HepG2 (cell line): ENCODE measurements around the gene ATP10A. TPM values are rescaled to one million over a fixed set of nuclear protein-coding genes. Genes with fewer than 3 reads are reported as not detected.

Experiments
- ATAC-seq: fragments of 200-7000 bp; cut with Tn5 transposase; 3 replicates; pipeline ENCODE4 v1.9.1; 2020; ENCODE audit warnings: mild to moderate bottlenecking, moderate library complexity
- BruUV-seq: library from RNA; stranded (reverse); fragments of 400-500 nt; replicated peaks from 2 replicates; lab custom pipeline; 2021; lab: Mats Ljungman, UMichigan
- CTCF ChIA-PET: fragments of 300-600 bp; formaldehyde crosslinking; extraction: SDS; loops from one replicate; lab custom pipeline; 2021; ENCODE audit warnings: low total read pairs, inconsistent platforms, low intra/inter-chr PET ratio; lab: Yijun Ruan, JAX
- POLR2A ChIA-PET: fragments of 350-600 bp; sonication (Branson Sonifier 250); formaldehyde crosslinking; loops from one replicate; lab custom pipeline; 2020; ENCODE audit warnings: antibody characterized with exemption, inconsistent platforms; lab: Yijun Ruan, JAX
- DNase-seq: peaks from one replicate; pipeline ENCODE4 v3.0.0-alpha.2; 2015; ENCODE audit warnings: low spot score
- FAIRE-seq: peaks from 3 replicates; lab custom pipeline; 2011; peaks lifted over from hg19 to GRCh38; lab: Jason Lieb, UNC
- H2AFZ ChIP-seq: one replicate; pipeline ENCODE4 v1.6.1; 2011; ENCODE audit warnings: low read length, inconsistent platforms
- H3K27ac ChIP-seq: fragments of 300-600 bp; 3 replicates; pipeline ENCODE4 v1.8.0; 2011; ENCODE audit warnings: mixed run types, mild to moderate bottlenecking, mixed read lengths, low read length, inconsistent platforms; ENCODE audit not compliant: insufficient read depth; ENCODE audit errors: extremely low read length
- H3K27me3 ChIP-seq, 2 experiments: fragments of 200-600 bp in 1 of 2; 2 replicates in 1 of 2; 3 replicates in 1 of 2; pipeline versions ENCODE4 v1.6.0 to v1.8.0; 2011; ENCODE audit warnings: low read length in 2 of 2, mild to moderate bottlenecking in 2 of 2, moderate library complexity in 2 of 2, inconsistent platforms in 1 of 2; ENCODE audit not compliant: insufficient read depth in 2 of 2, control insufficient read depth in 1 of 2
- H3K36me3 ChIP-seq, 2 experiments: fragments of 200-600 bp in 1 of 2; replicated peaks in 1 of 2; 2 replicates in 1 of 2; 3 replicates in 1 of 2; pipeline versions ENCODE4 v1.5.1 to v1.8.0; 2011; ENCODE audit warnings: low read length in 2 of 2, inconsistent platforms in 1 of 2; ENCODE audit not compliant: insufficient read depth in 2 of 2, control insufficient read depth in 1 of 2
- H3K4me1 ChIP-seq: 2 replicates; pipeline ENCODE4 v1.5.1; 2012; ENCODE audit warnings: low read length, inconsistent platforms; ENCODE audit not compliant: insufficient read depth
- H3K4me2 ChIP-seq: 2 replicates; pipeline ENCODE4 v1.6.0; 2011; ENCODE audit warnings: low read depth, low read length, inconsistent platforms
- H3K4me3 ChIP-seq, 3 experiments: fragments of 200-600 bp in 1 of 3; sonication (generic), shearing (Covaris generic) in 1 of 3; replicated peaks in 1 of 3; 2 replicates each; pipeline ENCODE4 v1.5.1; 2011 to 2016; ENCODE audit warnings: low read length in 3 of 3, inconsistent platforms in 2 of 3, low read depth in 2 of 3, mild to moderate bottlenecking in 2 of 3, control low read depth in 1 of 3, mixed read lengths in 1 of 3; ENCODE audit not compliant: insufficient read depth in 1 of 3
- H3K79me2 ChIP-seq: one replicate; pipeline ENCODE4 v1.6.1; 2011; ENCODE audit warnings: low read length, inconsistent platforms; ENCODE audit not compliant: insufficient read depth
- H3K9ac ChIP-seq: 2 replicates; pipeline ENCODE4 v1.6.0; 2011; ENCODE audit warnings: mild to moderate bottlenecking, low read depth, low read length, inconsistent platforms; ENCODE audit not compliant: insufficient read depth
- H3K9me3 ChIP-seq: 2 replicates; pipeline ENCODE4 v1.5.1; 2012; ENCODE audit warnings: mild to moderate bottlenecking, low read length
- H4K20me1 ChIP-seq: 2 replicates; pipeline ENCODE4 v1.6.0; 2011; ENCODE audit warnings: inconsistent platforms, mild to moderate bottlenecking, low read length, moderate library complexity; ENCODE audit not compliant: insufficient read depth
- CBX2 ChIP-seq, 2 experiments: fragments of 200-600 bp in 1 of 2; sonication (generic); formaldehyde crosslinking in 1 of 2; IDR thresholded peaks; 2 replicates each; pipeline versions ENCODE4 v1.7.0 to v1.8.1; 2018 to 2022; ENCODE audit warnings: low read depth in 2 of 2, low read length in 1 of 2, mild to moderate bottlenecking in 1 of 2, missing genetic modification reagents in 1 of 2
- GMEB1 ChIP-seq: sonication (generic); formaldehyde crosslinking; IDR thresholded peaks from 2 replicates; pipeline ENCODE4 v1.5.1; 2020; ENCODE audit warnings: missing genetic modification reagents, mild to moderate bottlenecking, borderline replicate concordance
- NPAS2 ChIP-seq: sonication (generic); formaldehyde crosslinking; IDR thresholded peaks from 2 replicates; pipeline ENCODE4 v1.8.0; 2022; ENCODE audit warnings: mild to moderate bottlenecking, missing genetic modification reagents, borderline replicate concordance
- RELA ChIP-seq: sonication (generic); formaldehyde crosslinking; IDR thresholded peaks from 2 replicates; pipeline ENCODE4 v1.4.0; 2020; ENCODE audit warnings: missing genetic modification reagents
- WGBS: methylation state at CpG from one replicate; pipeline ENCODE4 v1.1.6; 2017; ENCODE audit warnings: low lambda C conversion rate; 5-methylcytosine and 5-hydroxymethylcytosine counted together
- in situ Hi-C: cut with HindIII; loops from 2 replicates; pipeline ENCODE4 v1.10.0; 2017; ENCODE audit warnings: low pct_unique_long_range_greater_than_20kb; ENCODE audit not compliant: extremely low pct_ligation_motif_present
- intact Hi-C: fragments of 100-400 bp; cut with micrococcal nuclease; formaldehyde crosslinking; loops from one replicate; pipeline ENCODE4 v1.10.0; 2022; ENCODE audit not compliant: unreplicated experiment
- polyA plus RNA-seq, 8 experiments: library from polyadenylated mRNA; depleted of rRNA in 3 of 8; stranded (reverse) in 7 of 8; unstranded in 1 of 8; fragments of >200 nt; fragmentation: Illumina TruSeq in 4 of 8; extraction: Trizol in 4 of 8; gene quantifications; 2 replicates each; pipeline versions ENCODE4 v1.2.1 to v1.2.3, GENCODE V29; 2011 to 2016; ENCODE audit warnings: low read depth in 4 of 8, missing spikeins in 1 of 8, mixed read lengths in 1 of 8; ENCODE audit not compliant: insufficient read depth in 1 of 8
- total RNA-seq, 5 experiments: library from RNA; depleted of rRNA; stranded (reverse); fragments of >200 nt; fragmentation: Illumina TruSeq; extraction: Trizol; gene quantifications; 2 replicates each; pipeline ENCODE4 v1.2.3, GENCODE V29; 2016; ENCODE audit warnings: low read depth in 1 of 5
- TF ChIP-seq, protein P1 (sequence below): sonication (generic); formaldehyde crosslinking; IDR thresholded peaks from 2 replicates; pipeline ENCODE4 v1.9.0; 2021; ENCODE audit warnings: missing genetic modification reagents, mild to moderate bottlenecking, borderline replicate concordance
- TF ChIP-seq, protein P2 (sequence below): sonication (generic); formaldehyde crosslinking; IDR thresholded peaks from 2 replicates; pipeline ENCODE4 v1.5.1; 2020; ENCODE audit warnings: mild to moderate bottlenecking, missing genetic modification reagents, borderline replicate concordance
- TF ChIP-seq, protein P3 (sequence below): sonication (generic); formaldehyde crosslinking; IDR thresholded peaks from 2 replicates; pipeline ENCODE4 v1.8.0; 2022; ENCODE audit warnings: mild to moderate bottlenecking, missing genetic modification reagents, moderate library complexity

The ATP10A gene
- total and polyA plus RNA-seq, 2 of the 13 experiments (the other 11 are each of a cell fraction or from before 2014, with no cell fraction given), result 0.58 to 4.2 TPM

GRCh38 chr15:25678500-25678855 lies 184.6 kb downstream of the ATP10A start (continued):
- TF ChIP-seq, protein P1, sequence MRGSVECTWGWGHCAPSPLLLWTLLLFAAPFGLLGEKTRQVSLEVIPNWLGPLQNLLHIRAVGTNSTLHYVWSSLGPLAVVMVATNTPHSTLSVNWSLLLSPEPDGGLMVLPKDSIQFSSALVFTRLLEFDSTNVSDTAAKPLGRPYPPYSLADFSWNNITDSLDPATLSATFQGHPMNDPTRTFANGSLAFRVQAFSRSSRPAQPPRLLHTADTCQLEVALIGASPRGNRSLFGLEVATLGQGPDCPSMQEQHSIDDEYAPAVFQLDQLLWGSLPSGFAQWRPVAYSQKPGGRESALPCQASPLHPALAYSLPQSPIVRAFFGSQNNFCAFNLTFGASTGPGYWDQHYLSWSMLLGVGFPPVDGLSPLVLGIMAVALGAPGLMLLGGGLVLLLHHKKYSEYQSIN (CRISPR knock-in tag), result no peak
- TF ChIP-seq, all 625 proteins: peak for 0

- no peak for DNase-seq
- no peak for ATAC-seq
- Histone ChIP-seq H3K27ac (no peak overlapping the region), H3K4me1 (no peaks in the 10 kb centered on the region), H3K9ac (no peak overlapping the region), H3K27me3 (no peaks in the 10 kb centered on the region), H3K36me3 (no peaks in the 10 kb centered on the region)
- ChIA-PET CTCF (no interaction called here), POLR2A (no interaction called here)
- no peak for FAIRE-seq
- TF ChIP-seq GMEB1 (CRISPR knock-in tag) (no peak), RELA (no peak), CBX2 (IDR thresholded peaks at IDR 0.05; ENCODE audit: low read depth, low read length) (no peak), CBX2 (CRISPR knock-in tag; IDR thresholded peaks at IDR 0.05; ENCODE audit: low read depth) (no peak), NPAS2 (CRISPR knock-in tag) (no peak)
- TF ChIP-seq, protein P2, sequence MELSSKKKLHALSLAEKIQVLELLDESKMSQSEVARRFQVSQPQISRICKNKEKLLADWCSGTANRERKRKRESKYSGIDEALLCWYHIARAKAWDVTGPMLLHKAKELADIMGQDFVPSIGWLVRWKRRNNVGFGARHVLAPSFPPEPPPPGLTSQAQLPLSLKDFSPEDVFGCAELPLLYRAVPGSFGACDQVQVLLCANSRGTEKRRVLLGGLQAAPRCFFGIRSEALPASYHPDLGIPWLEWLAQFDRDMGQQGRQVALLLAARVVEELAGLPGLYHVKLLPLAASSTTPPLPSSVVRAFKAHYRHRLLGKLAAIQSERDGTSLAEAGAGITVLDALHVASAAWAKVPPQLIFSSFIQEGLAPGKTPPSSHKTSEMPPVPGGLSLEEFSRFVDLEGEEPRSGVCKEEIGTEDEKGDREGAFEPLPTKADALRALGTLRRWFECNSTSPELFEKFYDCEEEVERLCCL (CRISPR knock-in tag), result no peak
- TF ChIP-seq, protein P3, sequence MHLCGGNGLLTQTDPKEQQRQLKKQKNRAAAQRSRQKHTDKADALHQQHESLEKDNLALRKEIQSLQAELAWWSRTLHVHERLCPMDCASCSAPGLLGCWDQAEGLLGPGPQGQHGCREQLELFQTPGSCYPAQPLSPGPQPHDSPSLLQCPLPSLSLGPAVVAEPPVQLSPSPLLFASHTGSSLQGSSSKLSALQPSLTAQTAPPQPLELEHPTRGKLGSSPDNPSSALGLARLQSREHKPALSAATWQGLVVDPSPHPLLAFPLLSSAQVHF (CRISPR knock-in tag), result no peak
- TF ChIP-seq, all 625 proteins: peak for 0
- in situ Hi-C loops (loop anchor here (10.0 kb wide), 1 partner anchor 63 kb away; no protein-coding TSS in a partner anchor), intact Hi-C loops (no loop called here)
- no peaks in the 10 kb centered on the region for H4K20me1 ChIP-seq
- no TSS peak for BruUV-seq
- H3K4me2 ChIP-seq, result no peak overlapping the region
- H2AFZ ChIP-seq, result no peak overlapping the region
- H3K4me3 ChIP-seq, result no peak overlapping the region
- H3K9me3 ChIP-seq, result no peaks in the 10 kb centered on the region
- no peaks in the 10 kb centered on the region for H3K79me2 ChIP-seq
- WGBS, result 48% methylated on average over 7 of the region's 9 CpGs
Observed at GRCh38 chr15:25677719-25678499, 185.2 kb downstream of the ATP10A start.
